Heart left ventricle (tissue), 16 donors: ENCODE data around the gene PRKG1. TPM values are rescaled to one million over a fixed set of nuclear protein-coding genes. Genes with fewer than 3 reads are reported as not detected.

Source experiments
- ATAC-seq, 4 donors: fragments of 200-7000 bp; cut with Tn5 transposase; one replicate each; pipeline ENCODE4 v1.9.1; 2020 to 2022; ENCODE audit warnings: moderate library complexity in 4 of 4, mild to moderate bottlenecking in 3 of 4, moderate number of reproducible peaks in 1 of 4
- DNase-seq, 5 donors: peaks; one replicate each; pipeline ENCODE4 v3.0.0-alpha.2; 2020
- H3K27ac ChIP-seq, 12 donors: fragments of 200-600 bp; sonication (generic) in 4 of 12; one replicate each; pipeline versions ENCODE4 v1.5.0 to v1.8.0; 2016 to 2022; ENCODE audit warnings: mild to moderate bottlenecking in 2 of 12
- H3K27me3 ChIP-seq, 9 donors: fragments of 200-600 bp; sonication (generic) in 2 of 9; one replicate each; pipeline versions ENCODE4 v1.5.1 to v1.8.0; 2016 to 2022; ENCODE audit warnings: mild to moderate bottlenecking in 3 of 9
- H3K36me3 ChIP-seq, 9 donors: fragments of 200-600 bp; sonication (generic) in 2 of 9; one replicate each; pipeline versions ENCODE4 v1.5.0 to v1.8.0; 2018 to 2022; ENCODE audit warnings: mild to moderate bottlenecking in 2 of 9
- H3K4me1 ChIP-seq, 12 donors: fragments of 200-600 bp; sonication (generic) in 4 of 12; one replicate each; pipeline versions ENCODE4 v1.5.0 to v1.8.0; 2016 to 2022; ENCODE audit warnings: mild to moderate bottlenecking in 3 of 12
- H3K4me3 ChIP-seq, 12 donors: fragments of 200-600 bp; sonication (generic) in 4 of 12; one replicate each; pipeline versions ENCODE4 v1.5.0 to v1.8.0; 2017 to 2022; ENCODE audit warnings: mild to moderate bottlenecking in 9 of 12, moderate library complexity in 4 of 12
- H3K9me3 ChIP-seq, 12 donors: fragments of 200-600 bp; sonication (generic) in 4 of 12; one replicate each; pipeline versions ENCODE4 v1.5.0 to v1.8.0; 2016 to 2022; ENCODE audit warnings: mild to moderate bottlenecking in 1 of 12
- CTCF ChIP-seq, 12 donors: fragments of 200-600 bp; sonication (generic) in 4 of 12; IDR thresholded peaks; one replicate each; pipeline versions ENCODE4 v1.5.0 to v1.8.0; 2018 to 2022; ENCODE audit warnings: antibody characterized with exemption in 12 of 12, mild to moderate bottlenecking in 5 of 12
- POLR2A ChIP-seq, 2 donors: fragments of 450-650 bp; IDR thresholded peaks; one replicate each; pipeline ENCODE4 v1.6.1; 2017; ENCODE audit warnings: antibody characterized with exemption in 2 of 2, mild to moderate bottlenecking in 2 of 2, moderate library complexity in 2 of 2
- WGBS, 4 donors: extraction: QIAGEN DNeasy Blood & Tissue Kit in 2 of 4; methylation state at CpG; one replicate each; pipeline versions ENCODE4 v1.1.5 to v1.1.7; 2013 to 2018; 5-methylcytosine and 5-hydroxymethylcytosine counted together
- intact Hi-C, 10 donors: fragments of 100-400 bp; cut with DNase I; formaldehyde crosslinking; loops; one replicate each; pipeline versions ENCODE4 v1.11.1 to v1.14.2; 2022
- polyA plus RNA-seq, 2 donors: library from polyadenylated mRNA; stranded (reverse); fragments of 200-250 nt; gene quantifications; one replicate each; pipeline ENCODE4 v1.2.3, GENCODE V29; 2013
- total RNA-seq, 9 donors: library from RNA; depleted of rRNA in 2 of 9; stranded (reverse); fragments of >200 nt in 2 of 9; fragmentation: NEBNext Ultra II Directional in 3 of 9; extraction: Animal tissue kit (Norgen Biotek cat#: 25700) in 3 of 9; gene quantifications; one replicate each; pipeline versions ENCODE4 v1.1.0 to v1.2.4, GENCODE V29; 2016 to 2023
- donor health status: ischemic (EF 13 %, LVEDD 7.1; RV severe dilation, severe dysfunction).
- donor health status: healthy with polysubstance abuse.
- donor health status: DM: no; HTN: yes; CAD: no.
- donor health status: DM: no; HTN: no; CAD: no.
- donor health status: ischemic (EF 25% LVEDD 6.9; RV normal size, moderate dysfunction).
- donor health status: ischemic (EF 25% LVEDD 5.7; RV mildly dilated, moderate dysfunction).
- donor health status: healthy.
- donor health status: DM: yes; HTN: yes; CAD: no.
- donor health status: ischemic (EF 35%, LVEDD 5.7; RV mildly dilated, moderate dysfunction).
- donor health status: nonischemic (EF 11% LVEDD 7.7; RV severe dilation, severe dysfunction).
- donor health status: DM: yes; HTN: yes; CAD: no.
- donor health status: PGD.
- donor health status: ischemic (EF 29% LVEDD 5.4; RV normal size, mild dysfunction).
- donor health status: nonischemic (EF 23%, LVEDD 6.1; RV moderate dilation, normal function).

The PRKG1 gene
- total and polyA plus RNA-seq, 11 donors = 5.5 to 37.3 (median 29.3) TPM

- H3K27me3 ChIP-seq = no peaks in the 10 kb centered on the region
- no peak overlapping the region for H3K27ac ChIP-seq
- ATAC-seq = no peak
- H3K4me3 ChIP-seq = no peak overlapping the region
- no peaks in the 10 kb centered on the region for H3K36me3 ChIP-seq
- no peaks in the 10 kb centered on the region for H3K9me3 ChIP-seq
- DNase-seq = no peak
- TF ChIP-seq POLR2A (IDR thresholded peaks at IDR 0.05) (no peak), CTCF (IDR thresholded peaks at IDR 0.05) (no peak)
- intact Hi-C loops = no loop called here
- 51 to 76% (median 57%) methylated on average over 2 of the region's 2 CpGs for WGBS, 4 donors
- peaks cover 0 to 36% (median 4%) of the 10 kb centered on the region in 12 donors for H3K4me1 ChIP-seq
Measured at GRCh38 chr10:51186361-51186760, 112.1 kb downstream of the PRKG1 start.

GRCh38 chr10:51188008-51188407 is 113.7 kb downstream of the PRKG1 start:
- peaks cover 0 to 36% (median 4%) of the 10 kb centered on the region in 12 donors for H3K4me1 ChIP-seq
- H3K9me3 ChIP-seq = no peaks in the 10 kb centered on the region
- WGBS, 4 donors = 38 to 60% (median 44%) methylated on average over 2 of the region's 2 CpGs
- no peak overlapping the region for H3K4me3 ChIP-seq
- no peak for DNase-seq
- intact Hi-C loops = no loop called here
- no peak for ATAC-seq
- H3K27me3 ChIP-seq = no peaks in the 10 kb centered on the region
- H3K36me3 ChIP-seq = no peaks in the 10 kb centered on the region
- H3K27ac ChIP-seq = no peak overlapping the region
- no peak for TF ChIP-seq CTCF (IDR thresholded peaks at IDR 0.05)
- TF ChIP-seq POLR2A (IDR thresholded peaks at IDR 0.05) = no peak

DNA sequence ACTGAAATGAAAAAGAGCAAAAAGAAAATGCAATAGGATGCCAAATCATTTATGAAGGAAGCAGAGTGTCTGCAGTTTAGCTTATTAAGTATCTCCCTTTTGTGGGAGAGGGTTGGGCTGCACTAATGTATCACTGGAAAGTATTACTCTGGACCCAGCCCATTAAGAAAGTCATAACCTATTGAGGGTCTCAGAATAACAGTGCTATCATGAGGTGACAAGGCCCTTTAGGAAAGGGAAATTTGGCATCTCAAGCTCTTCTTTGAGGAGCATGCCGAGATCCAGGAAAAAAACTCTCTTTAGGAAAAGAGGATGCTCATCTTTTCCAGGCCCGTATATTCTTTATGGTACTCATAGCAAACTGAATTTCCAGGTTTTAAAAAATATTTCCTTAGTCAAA is 114.6 kb downstream of the PRKG1 start:
- Histone ChIP-seq H3K9me3 (no peaks in the 10 kb centered on the region), H3K27ac (no peak overlapping the region), H3K27me3 (no peaks in the 10 kb centered on the region), H3K36me3 (no peaks in the 10 kb centered on the region), H3K4me1 (peaks cover 0 to 36% (median 4%) of the 10 kb centered on the region in 12 donors), H3K4me3 (no peak overlapping the region)
- ATAC-seq (no peak), DNase-seq (no peak)
- 76 to 88% (median 81%) methylated on average over 2 of the region's 2 CpGs for WGBS, 4 donors
- intact Hi-C loops = no loop called here
- TF ChIP-seq POLR2A (IDR thresholded peaks at IDR 0.05) (no peak), CTCF (IDR thresholded peaks at IDR 0.05) (no peak)

DNA sequence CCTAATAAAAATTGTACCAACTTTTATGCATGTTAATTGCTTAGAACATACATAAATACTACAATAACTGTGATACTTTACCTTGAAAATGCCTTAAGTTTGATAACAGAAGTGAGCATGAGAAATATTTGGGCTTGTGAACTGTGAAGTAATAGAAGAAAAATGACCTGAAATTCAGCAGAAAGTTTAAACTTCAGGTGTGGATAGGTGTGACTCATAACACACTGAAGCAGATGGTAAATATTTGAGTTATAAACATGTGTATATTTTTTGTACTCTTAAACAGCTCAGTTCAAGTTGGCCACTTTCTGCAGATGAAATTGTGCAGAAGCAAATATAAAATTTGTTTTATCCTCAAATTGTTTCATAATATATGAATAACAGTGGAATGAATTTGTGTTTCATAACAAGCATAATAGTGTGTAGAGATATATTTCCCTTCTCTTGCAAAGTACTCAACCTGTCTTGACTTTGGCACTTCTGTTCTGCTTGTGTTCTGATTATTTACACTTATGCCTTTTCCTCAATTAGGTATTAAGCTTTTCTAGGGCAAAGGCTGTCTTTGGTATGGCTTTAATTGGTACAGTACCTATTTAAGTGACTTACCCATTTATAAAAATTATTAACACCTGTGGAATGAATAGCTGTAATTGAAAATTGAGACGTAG is 122.4 kb downstream of the PRKG1 start:
- TF ChIP-seq POLR2A (IDR thresholded peaks at IDR 0.05) (no peak), CTCF (IDR thresholded peaks at IDR 0.05) (no peak)
- intact Hi-C loops = no loop called here

More for the DNA sequence above, 122.4 kb downstream of the PRKG1 start:
- no peaks in the 10 kb centered on the region for H3K4me1 ChIP-seq
- no peak for ATAC-seq
- H3K9me3 ChIP-seq = no peaks in the 10 kb centered on the region
- 86 to 95% (median 91%) methylated on average over 1 of the region's 1 CpG for WGBS, 4 donors
- no peaks in the 10 kb centered on the region for H3K27me3 ChIP-seq
- no peak overlapping the region for H3K27ac ChIP-seq
- H3K36me3 ChIP-seq = no peaks in the 10 kb centered on the region
- H3K4me3 ChIP-seq = no peak overlapping the region
- DNase-seq = no peak
